Chondrocyte (in vitro differentiated cells): ENCODE results near the gene BBX. TPM values are rescaled to one million over a fixed set of nuclear protein-coding genes. Genes with fewer than 3 reads are reported as not detected.

Experiments used
- DNase-seq: peaks from one replicate; pipeline ENCODE4 v3.0.0; 2021; ENCODE audit warnings: mixed read lengths, low spot score
- H3K27ac Mint-ChIP-seq: one replicate; pipeline ENCODE4 v1.8.0; 2021; ENCODE audit warnings: mild to moderate bottlenecking, moderate library complexity, mixed read lengths; ENCODE audit not compliant: unreplicated experiment
- H3K27me3 Mint-ChIP-seq: 2 replicates; pipeline ENCODE4 v1.8.0; 2021; ENCODE audit warnings: low read depth, mixed read lengths
- H3K36me3 Mint-ChIP-seq: 2 replicates; pipeline ENCODE4 v1.8.0; 2021; ENCODE audit warnings: low read depth, mixed read lengths
- H3K4me1 Mint-ChIP-seq: 2 replicates; pipeline ENCODE4 v1.8.0; 2021; ENCODE audit warnings: low read depth, mild to moderate bottlenecking, mixed read lengths
- H3K4me3 Mint-ChIP-seq: one replicate; pipeline ENCODE4 v1.8.0; 2021; ENCODE audit warnings: mild to moderate bottlenecking, moderate library complexity, mixed read lengths; ENCODE audit not compliant: unreplicated experiment
- H3K9me3 Mint-ChIP-seq: 2 replicates; pipeline ENCODE4 v1.8.0; 2021; ENCODE audit warnings: low read depth, mixed read lengths
- total RNA-seq: library from RNA; stranded (reverse); gene quantifications from 3 replicates; pipeline ENCODE4 v1.2.1, GENCODE V29; 2021
- TF ChIP-seq, protein P1 (sequence below): fragments of 200-600 bp; sonication (generic); IDR thresholded peaks from 2 replicates; pipeline ENCODE4 v1.5.0; 2021; ENCODE audit warnings: antibody characterized with exemption, mild to moderate bottlenecking, moderate library complexity

BBX gene
- total RNA-seq, 1 donor from 2014 or later = 69.6 TPM

DNA sequence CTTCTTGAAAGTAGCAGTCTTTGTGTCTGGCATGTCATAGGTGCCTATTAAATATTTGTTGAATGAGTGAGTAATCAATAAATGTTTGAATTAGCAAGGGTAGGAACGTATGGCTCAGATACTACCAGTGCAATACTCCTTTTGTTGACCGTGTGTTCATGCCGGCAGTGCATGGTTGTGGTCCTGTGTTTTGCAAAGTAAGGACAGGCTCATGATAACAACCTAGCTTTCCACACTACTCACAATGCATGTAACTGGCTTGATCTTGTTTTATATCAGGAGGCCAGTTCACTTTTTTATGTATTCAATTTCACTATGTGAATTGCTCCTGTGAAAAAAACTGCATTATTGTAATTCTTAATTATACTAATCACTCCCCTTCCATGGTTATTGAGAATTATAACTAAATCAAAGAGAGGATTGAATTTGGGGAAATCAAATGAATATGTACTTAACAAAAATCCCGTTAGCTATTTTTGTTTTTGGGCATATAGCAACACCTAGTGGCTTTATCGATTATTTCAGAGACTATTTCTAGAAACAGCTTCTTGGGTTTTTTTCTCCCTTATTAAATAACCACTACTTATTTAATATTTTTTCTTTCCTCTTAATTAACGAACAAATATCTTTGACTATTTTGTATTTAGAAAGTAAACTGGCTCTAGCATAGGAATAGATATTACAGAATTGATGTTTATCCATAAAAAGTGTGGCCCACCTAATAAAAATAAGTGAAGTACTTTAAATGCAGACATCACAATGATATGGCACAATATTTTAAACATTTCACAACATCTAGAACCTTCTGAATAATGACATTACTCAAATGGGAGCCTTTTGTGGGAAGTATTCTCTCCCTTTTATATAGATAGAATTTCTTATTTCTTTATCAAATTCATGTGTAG, 218.5 kb downstream of the BBX start:
- Mint-ChIP-seq H3K4me3 (no peak overlapping the region), H3K36me3 (peaks cover 6% of the 10 kb centered on the region), H3K4me1 (no peaks in the 10 kb centered on the region), H3K9me3 (no peaks in the 10 kb centered on the region), H3K27me3 (no peaks in the 10 kb centered on the region), H3K27ac (no peak overlapping the region)
- no peak for DNase-seq
- TF ChIP-seq, protein P1, sequence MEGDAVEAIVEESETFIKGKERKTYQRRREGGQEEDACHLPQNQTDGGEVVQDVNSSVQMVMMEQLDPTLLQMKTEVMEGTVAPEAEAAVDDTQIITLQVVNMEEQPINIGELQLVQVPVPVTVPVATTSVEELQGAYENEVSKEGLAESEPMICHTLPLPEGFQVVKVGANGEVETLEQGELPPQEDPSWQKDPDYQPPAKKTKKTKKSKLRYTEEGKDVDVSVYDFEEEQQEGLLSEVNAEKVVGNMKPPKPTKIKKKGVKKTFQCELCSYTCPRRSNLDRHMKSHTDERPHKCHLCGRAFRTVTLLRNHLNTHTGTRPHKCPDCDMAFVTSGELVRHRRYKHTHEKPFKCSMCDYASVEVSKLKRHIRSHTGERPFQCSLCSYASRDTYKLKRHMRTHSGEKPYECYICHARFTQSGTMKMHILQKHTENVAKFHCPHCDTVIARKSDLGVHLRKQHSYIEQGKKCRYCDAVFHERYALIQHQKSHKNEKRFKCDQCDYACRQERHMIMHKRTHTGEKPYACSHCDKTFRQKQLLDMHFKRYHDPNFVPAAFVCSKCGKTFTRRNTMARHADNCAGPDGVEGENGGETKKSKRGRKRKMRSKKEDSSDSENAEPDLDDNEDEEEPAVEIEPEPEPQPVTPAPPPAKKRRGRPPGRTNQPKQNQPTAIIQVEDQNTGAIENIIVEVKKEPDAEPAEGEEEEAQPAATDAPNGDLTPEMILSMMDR = peak; percentile 86

DNA sequence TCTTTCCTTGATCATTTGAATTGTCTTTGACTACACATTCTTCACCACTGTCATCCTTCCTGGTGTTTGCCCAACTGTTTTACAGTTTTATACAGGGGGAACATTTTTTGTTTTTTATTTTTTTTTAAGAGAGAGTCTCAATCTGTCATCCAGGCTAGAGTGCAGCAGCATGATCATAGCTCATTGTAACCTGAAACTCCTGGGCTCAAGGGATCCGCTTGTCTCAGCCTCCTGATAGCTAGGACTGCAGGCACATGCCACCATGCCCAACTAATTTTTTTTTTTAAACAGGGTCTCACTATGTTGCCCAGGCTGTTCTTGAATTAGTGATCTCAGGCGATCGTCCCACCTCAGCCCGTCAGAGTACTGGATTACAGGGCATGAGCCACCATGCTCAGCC, 222.6 kb downstream of the BBX start:
- Mint-ChIP-seq H3K36me3 (peaks cover 5% of the 10 kb centered on the region), H3K27ac (no peak overlapping the region), H3K4me1 (no peaks in the 10 kb centered on the region), H3K4me3 (no peak overlapping the region), H3K9me3 (no peaks in the 10 kb centered on the region), H3K27me3 (no peaks in the 10 kb centered on the region)
- TF ChIP-seq, protein P1 = no peak
- DNase-seq = no peak

DNA sequence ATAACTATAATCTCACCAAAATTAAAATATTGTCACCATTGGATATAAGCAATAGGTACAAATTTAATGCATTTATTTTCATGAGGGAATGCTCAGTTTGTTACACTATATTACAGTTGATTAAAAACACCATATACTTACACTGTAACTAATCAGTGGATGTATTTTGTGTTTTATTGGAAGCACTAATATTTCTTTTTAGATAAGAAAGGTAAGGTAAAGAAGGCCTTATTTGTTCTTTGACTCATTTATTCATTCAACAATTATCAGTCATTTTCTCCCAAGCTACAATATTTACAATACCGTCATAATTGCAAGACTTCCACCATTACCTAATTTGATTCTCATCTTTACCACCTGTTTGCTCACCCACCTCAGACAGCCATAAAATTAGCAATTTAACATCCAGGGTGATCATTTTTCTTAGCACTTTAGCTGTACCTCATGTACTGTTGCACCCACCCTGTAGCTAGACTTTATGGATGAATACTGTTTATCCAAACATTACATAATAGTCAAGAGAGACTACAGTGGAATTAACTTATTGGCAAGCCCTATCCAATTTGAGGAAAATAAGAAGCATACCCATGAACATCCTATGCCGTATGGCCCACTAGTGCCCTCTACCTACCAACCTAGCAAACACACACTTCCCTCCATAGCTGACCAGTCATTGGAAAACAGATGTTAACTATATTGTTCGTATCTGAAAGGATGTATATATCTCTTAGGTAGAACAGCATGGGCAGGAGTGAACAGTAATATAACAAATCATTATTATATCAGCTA, 229.6 kb downstream of the BBX start:
- Mint-ChIP-seq H3K27me3 (no peaks in the 10 kb centered on the region), H3K9me3 (no peaks in the 10 kb centered on the region), H3K4me3 (no peak overlapping the region), H3K27ac (no peak overlapping the region), H3K36me3 (peaks cover 5% of the 10 kb centered on the region), H3K4me1 (no peaks in the 10 kb centered on the region)
- TF ChIP-seq, protein P1 = peak; percentile 75
- DNase-seq = no peak

DNA sequence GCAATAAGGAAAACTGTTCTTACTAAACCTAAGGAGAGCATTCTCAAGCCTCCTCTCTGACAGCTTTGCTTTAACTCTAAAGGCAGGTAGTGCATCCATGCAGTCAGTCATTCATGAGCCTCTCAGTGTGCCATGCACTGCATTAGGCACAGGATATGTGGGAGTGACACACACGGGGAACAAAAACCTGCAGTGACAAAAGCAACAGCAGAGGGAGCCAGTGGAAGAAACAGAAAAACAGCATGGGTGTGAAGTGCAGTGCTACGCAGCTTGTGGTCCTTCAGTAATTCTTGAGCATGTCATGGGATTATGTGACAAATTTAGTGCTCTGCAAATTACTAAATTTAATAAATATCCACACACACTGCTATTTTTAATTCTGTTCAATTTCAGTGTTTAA, 230.7 kb downstream of the BBX start:
- no peak overlapping the region for H3K4me3 Mint-ChIP-seq

DNA sequence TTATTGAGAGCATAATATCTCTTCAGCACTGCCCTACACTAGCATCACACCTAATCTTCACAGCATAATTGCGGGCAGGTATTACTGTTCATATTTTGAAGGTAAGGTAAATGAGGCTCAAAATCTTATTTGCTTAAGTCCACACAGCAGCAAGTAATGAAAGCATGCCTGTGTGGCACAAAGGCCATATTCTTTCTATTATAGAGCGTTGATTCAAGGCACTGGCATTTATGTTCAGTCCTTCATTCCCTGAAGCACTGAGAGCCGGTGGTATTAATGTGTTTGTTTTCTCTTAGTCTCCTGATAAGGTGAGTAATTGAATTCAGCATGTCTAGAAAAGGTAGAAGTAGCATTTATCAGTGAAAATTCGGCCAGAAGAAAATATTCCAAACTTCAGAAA, 231.2 kb downstream of the BBX start:
- Mint-ChIP-seq H3K4me1 (peaks cover 1% of the 10 kb centered on the region), H3K27me3 (no peaks in the 10 kb centered on the region), H3K4me3 (no peak overlapping the region), H3K27ac (no peak overlapping the region), H3K9me3 (no peaks in the 10 kb centered on the region), H3K36me3 (peaks cover 5% of the 10 kb centered on the region)
- no peak for DNase-seq
- TF ChIP-seq, protein P1 = no peak

More for the DNA sequence above, 230.7 kb downstream of the BBX start:
- Mint-ChIP-seq H3K4me1 (no peaks in the 10 kb centered on the region), H3K9me3 (no peaks in the 10 kb centered on the region), H3K36me3 (peaks cover 5% of the 10 kb centered on the region), H3K27ac (no peak overlapping the region), H3K27me3 (no peaks in the 10 kb centered on the region)
- DNase-seq = no peak
- TF ChIP-seq, protein P1 = peak; percentile 79
